OCI-LY7 (cell line): ENCODE measurements around the gene FAM117A. TPM values are rescaled to one million over a fixed set of nuclear protein-coding genes. Genes with fewer than 3 reads are reported as not detected.

Experiments used
- BruUV-seq: library from RNA; stranded (reverse); fragments of 400-500 nt; replicated peaks from 2 replicates; lab custom pipeline; 2021; lab: Mats Ljungman, UMichigan
- CTCF ChIA-PET: fragments of 300-600 bp; sonication (Branson Sonifier 250); formaldehyde crosslinking; loops from one replicate; lab custom pipeline; 2022; ENCODE audit warnings: antibody characterized with exemption; ENCODE audit not compliant: unreplicated experiment; lab: Charles Lee
- POLR2A ChIA-PET: fragments of 300-600 bp; sonication (Branson Sonifier 250); formaldehyde crosslinking; loops from one replicate; lab custom pipeline; 2022; ENCODE audit warnings: antibody characterized with exemption; lab: Charles Lee
- DNase-seq: peaks from one replicate; pipeline ENCODE4 v3.0.0-alpha.2; 2015; ENCODE audit warnings: low spot score
- H2AFZ ChIP-seq: fragments of 200-600 bp; sonication (generic), shearing (Covaris generic); 2 replicates; pipeline ENCODE4 v1.6.1; 2014; ENCODE audit warnings: mild to moderate bottlenecking, antibody characterized with exemption, low read length, moderate library complexity
- H3K27ac ChIP-seq: fragments of 200-600 bp; sonication (generic); 2 replicates; pipeline ENCODE4 v1.5.1; 2014; ENCODE audit warnings: mixed run types, low read depth, mild to moderate bottlenecking, moderate library complexity, low read length, inconsistent platforms; ENCODE audit not compliant: poor library complexity, severe bottlenecking
- H3K36me3 ChIP-seq: fragments of 200-600 bp; sonication (generic); 2 replicates; pipeline ENCODE4 v1.6.1; 2014; ENCODE audit warnings: mild to moderate bottlenecking, antibody characterized with exemption, low read length, moderate library complexity, mixed read lengths; ENCODE audit not compliant: insufficient read depth
- H3K4me1 ChIP-seq: fragments of 200-600 bp; sonication (generic); 2 replicates; pipeline ENCODE4 v1.5.1; 2014; ENCODE audit warnings: mild to moderate bottlenecking, low read length; ENCODE audit not compliant: insufficient read depth, poor library complexity, severe bottlenecking
- H3K4me2 ChIP-seq: fragments of 200-600 bp; sonication (generic); 2 replicates; pipeline ENCODE4 v1.6.1; 2014; ENCODE audit warnings: mild to moderate bottlenecking, low read length
- H3K4me3 ChIP-seq: fragments of 200-600 bp; sonication (generic); 2 replicates; pipeline ENCODE4 v1.5.1; 2014; ENCODE audit warnings: mild to moderate bottlenecking, low read depth, low read length; ENCODE audit not compliant: poor library complexity, severe bottlenecking
- H3K79me2 ChIP-seq: fragments of 200-600 bp; sonication (generic); 2 replicates; pipeline ENCODE4 v1.6.1; 2016; ENCODE audit warnings: low read depth, mild to moderate bottlenecking, low read length, moderate library complexity, mixed read lengths; ENCODE audit not compliant: insufficient read depth
- H3K9me2 ChIP-seq: fragments of 200-600 bp; sonication (generic); 2 replicates; pipeline ENCODE4 v1.6.1; 2016; ENCODE audit warnings: mild to moderate bottlenecking, low read length, mixed read lengths; ENCODE audit not compliant: insufficient read depth
- H3K9me3 ChIP-seq: fragments of 200-600 bp; sonication (generic); 2 replicates; pipeline ENCODE4 v1.6.1; 2014; ENCODE audit warnings: mild to moderate bottlenecking, mixed run types, low read length, mixed read lengths
- H4K20me1 ChIP-seq: fragments of 200-600 bp; sonication (generic); 2 replicates; pipeline ENCODE4 v1.6.1; 2014; ENCODE audit warnings: mild to moderate bottlenecking, antibody characterized with exemption, low read length, moderate library complexity, mixed read lengths; ENCODE audit not compliant: insufficient read depth
- EZH2phosphoT487 ChIP-seq: fragments of 200-600 bp; sonication (generic); IDR thresholded peaks from 2 replicates; pipeline ENCODE4 v1.6.1; 2018; ENCODE audit warnings: low read depth, borderline replicate concordance, mild to moderate bottlenecking, mixed run types, antibody characterized with exemption, low read length, moderate library complexity, mixed read lengths
- intact Hi-C: fragments of 100-400 bp; cut with micrococcal nuclease; formaldehyde crosslinking; loops from one replicate; pipeline ENCODE4 v1.10.0; 2022; ENCODE audit not compliant: unreplicated experiment
- total RNA-seq, 2 experiments: library from RNA; depleted of rRNA in 1 of 2; stranded (reverse); fragments of >200 nt in 1 of 2; shearing (Covaris generic) in 1 of 2; gene quantifications; 2 replicates each; pipeline ENCODE4 v1.2.3, GENCODE V29; 2014 to 2022
- TF ChIP-seq, protein P1 (sequence below): fragments of 200-600 bp; sonication (generic); conservative IDR thresholded peaks from 2 replicates; pipeline ENCODE4 v1.5.1; 2014; ENCODE audit warnings: mild to moderate bottlenecking, antibody characterized with exemption, low read length, moderate library complexity, mixed read lengths

FAM117A gene
- total RNA-seq, 2 experiments from 2014 or later, result 40.4 to 44.3 TPM

DNA sequence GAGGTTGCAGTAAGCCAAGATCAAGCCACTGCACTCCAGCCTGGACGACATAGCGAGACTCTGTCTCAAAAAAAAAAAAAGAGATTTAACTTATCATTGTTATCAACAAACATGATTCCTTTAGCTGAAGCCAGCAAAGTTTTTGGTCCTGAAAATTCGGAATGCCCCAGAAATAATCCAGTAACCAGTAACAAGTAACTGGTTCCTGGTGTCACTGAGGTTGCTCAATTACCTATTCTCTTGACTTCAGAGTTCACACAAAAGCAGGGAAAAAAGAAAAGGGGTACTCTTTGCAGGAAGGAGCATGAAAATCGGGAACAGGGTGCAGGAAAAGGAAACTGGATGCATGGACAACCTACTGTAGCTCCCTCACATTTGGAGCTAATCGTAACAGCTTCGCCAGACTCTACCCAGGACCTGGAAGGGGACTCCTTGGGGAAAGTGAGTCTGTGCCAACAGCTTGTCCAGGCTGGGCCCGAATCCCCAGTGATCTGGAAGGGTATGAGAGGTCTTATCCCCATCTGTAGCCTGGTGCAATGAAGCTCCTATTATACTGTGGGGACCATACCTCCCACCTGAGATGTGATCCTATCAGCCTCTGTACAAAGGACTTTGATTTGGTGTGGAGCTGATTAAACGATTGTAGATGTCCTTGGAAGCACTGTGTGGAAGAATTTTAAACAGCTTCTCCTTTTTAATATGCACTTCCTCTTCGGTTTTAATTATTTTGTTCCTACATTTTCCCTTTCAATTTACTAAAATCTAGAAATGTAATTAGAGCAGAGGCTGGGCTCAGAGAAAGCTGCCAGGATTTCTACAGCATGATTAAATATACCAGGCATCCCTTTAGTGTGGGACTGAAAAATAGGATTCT, 82.6 kb downstream of the FAM117A start:
- Histone ChIP-seq H3K27ac (no peak overlapping the region), H3K36me3 (no peaks in the 10 kb centered on the region), H3K4me3 (no peak overlapping the region), H3K4me2 (no peak overlapping the region), H4K20me1 (peaks cover 4% of the 10 kb centered on the region; the same call in 1 of the 2 replicates), H3K9me2 (no peaks in the 10 kb centered on the region), H2AFZ (no peak overlapping the region), H3K4me1 (peaks cover 8% of the 10 kb centered on the region), H3K79me2 (peaks cover 9% of the 10 kb centered on the region; the same call in 1 of the 2 replicates), H3K9me3 (no peaks in the 10 kb centered on the region)
- POLR2A ChIA-PET, result no interaction called here
- TF ChIP-seq, protein P1, sequence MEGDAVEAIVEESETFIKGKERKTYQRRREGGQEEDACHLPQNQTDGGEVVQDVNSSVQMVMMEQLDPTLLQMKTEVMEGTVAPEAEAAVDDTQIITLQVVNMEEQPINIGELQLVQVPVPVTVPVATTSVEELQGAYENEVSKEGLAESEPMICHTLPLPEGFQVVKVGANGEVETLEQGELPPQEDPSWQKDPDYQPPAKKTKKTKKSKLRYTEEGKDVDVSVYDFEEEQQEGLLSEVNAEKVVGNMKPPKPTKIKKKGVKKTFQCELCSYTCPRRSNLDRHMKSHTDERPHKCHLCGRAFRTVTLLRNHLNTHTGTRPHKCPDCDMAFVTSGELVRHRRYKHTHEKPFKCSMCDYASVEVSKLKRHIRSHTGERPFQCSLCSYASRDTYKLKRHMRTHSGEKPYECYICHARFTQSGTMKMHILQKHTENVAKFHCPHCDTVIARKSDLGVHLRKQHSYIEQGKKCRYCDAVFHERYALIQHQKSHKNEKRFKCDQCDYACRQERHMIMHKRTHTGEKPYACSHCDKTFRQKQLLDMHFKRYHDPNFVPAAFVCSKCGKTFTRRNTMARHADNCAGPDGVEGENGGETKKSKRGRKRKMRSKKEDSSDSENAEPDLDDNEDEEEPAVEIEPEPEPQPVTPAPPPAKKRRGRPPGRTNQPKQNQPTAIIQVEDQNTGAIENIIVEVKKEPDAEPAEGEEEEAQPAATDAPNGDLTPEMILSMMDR, result no peak
- no peak for TF ChIP-seq EZH2phosphoT487
- intact Hi-C loops, result no loop called here
- CTCF ChIA-PET, result no interaction called here
- no TSS peak for BruUV-seq
- DNase-seq, result no peak

DNA sequence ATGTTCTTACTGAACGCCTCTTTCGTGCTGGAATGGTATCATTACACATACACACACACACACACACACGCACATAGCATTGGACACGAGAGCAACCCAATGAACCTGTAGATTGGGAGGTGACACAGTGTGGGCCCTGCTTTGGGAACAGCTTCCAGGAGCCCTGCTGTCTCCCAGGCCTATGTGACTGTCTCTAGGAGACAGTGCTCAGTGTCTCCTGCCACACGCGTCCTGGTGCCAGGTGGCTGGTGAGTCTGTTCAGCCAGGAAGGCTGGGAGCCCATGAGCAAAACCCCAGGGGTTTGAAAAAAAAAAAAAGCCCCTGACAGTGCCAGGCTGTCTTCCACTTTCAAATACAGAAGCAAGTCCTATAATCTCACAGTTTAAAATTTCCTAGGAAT, 83.6 kb downstream of the FAM117A start:
- intact Hi-C loops, result no loop called here
- Histone ChIP-seq H2AFZ (no peak overlapping the region), H3K79me2 (peaks cover 18% of the 10 kb centered on the region), H3K27ac (no peak overlapping the region), H3K4me3 (no peak overlapping the region), H4K20me1 (peaks cover 11% of the 10 kb centered on the region; the same call in 1 of the 2 replicates), H3K4me1 (peaks cover 17% of the 10 kb centered on the region), H3K4me2 (no peak overlapping the region), H3K36me3 (peaks cover 4% of the 10 kb centered on the region), H3K9me3 (no peaks in the 10 kb centered on the region), H3K9me2 (no peaks in the 10 kb centered on the region)
- POLR2A ChIA-PET, result no interaction called here
- no peak for DNase-seq
- CTCF ChIA-PET, result no interaction called here
- no TSS peak for BruUV-seq
- no peak for TF ChIP-seq EZH2phosphoT487
- TF ChIP-seq, protein P1, result no peak
